OCI-LY7 (cell line): ENCODE results near the gene MAPK14.

Experiments
- CTCF ChIP-seq: fragments of 200-600 bp; sonication (generic); conservative IDR thresholded peaks from 2 replicates; pipeline ENCODE4 v1.5.1; 2014; ENCODE audit warnings: mild to moderate bottlenecking, antibody characterized with exemption, low read length, moderate library complexity, mixed read lengths
- EZH2phosphoT487 ChIP-seq: fragments of 200-600 bp; sonication (generic); IDR thresholded peaks from 2 replicates; pipeline ENCODE4 v1.6.1; 2018; ENCODE audit warnings: low read depth, borderline replicate concordance, mild to moderate bottlenecking, mixed run types, antibody characterized with exemption, low read length, moderate library complexity, mixed read lengths

GRCh38 chr6:36139431-36139830 is 111.8 kb downstream of the MAPK14 start:
- peak; percentile 63 for TF ChIP-seq CTCF
- no peak for TF ChIP-seq EZH2phosphoT487
